Omental fat pad (tissue), 4 donors: Measurements from ENCODE around the gene PNPLA7. TPM values are rescaled to one million over a fixed set of nuclear protein-coding genes. Genes with fewer than 3 reads are reported as not detected.

Experiments
- ATAC-seq: fragments of 150-250 bp; one replicate; pipeline ENCODE4 v1.9.1; 2016; ENCODE audit warnings: mild to moderate bottlenecking, moderate library complexity; ENCODE audit not compliant: low FRiP score
- DNase-seq: peaks from one replicate; pipeline ENCODE4 v3.0.0-alpha.2; 2019; ENCODE audit warnings: low spot score
- CTCF ChIP-seq, 3 donors: fragments of 450-650 bp; IDR thresholded peaks; one replicate each; pipeline ENCODE4 v1.5.1; 2016 to 2017; ENCODE audit warnings: antibody characterized with exemption in 3 of 3, mild to moderate bottlenecking in 3 of 3, moderate library complexity in 2 of 3
- total RNA-seq, 4 donors: library from RNA; depleted of rRNA; stranded (reverse); fragments of >200 nt; gene quantifications; one replicate each; pipeline ENCODE4 v1.1.0, GENCODE V29; 2016

PNPLA7 gene
- total RNA-seq, 4 donors from 2014 or later = 7.1 to 23.1 (median 13.9) TPM

GRCh38 chr9:137478613-137478961, 71.6 kb downstream of the PNPLA7 start:
- ATAC-seq (no peak), DNase-seq (no peak)
- TF ChIP-seq CTCF (IDR thresholded peaks at IDR 0.05) = no peak

GRCh38 chr9:137477778-137478612, 72.2 kb downstream of the PNPLA7 start:
- ATAC-seq = no peak
- TF ChIP-seq CTCF (IDR thresholded peaks at IDR 0.05) = no peak
- no peak for DNase-seq

GRCh38 chr9:137476856-137477255, 73.3 kb downstream of the PNPLA7 start:
- ATAC-seq = no peak
- DNase-seq = no peak
- TF ChIP-seq CTCF (IDR thresholded peaks at IDR 0.05) = no peak

DNA sequence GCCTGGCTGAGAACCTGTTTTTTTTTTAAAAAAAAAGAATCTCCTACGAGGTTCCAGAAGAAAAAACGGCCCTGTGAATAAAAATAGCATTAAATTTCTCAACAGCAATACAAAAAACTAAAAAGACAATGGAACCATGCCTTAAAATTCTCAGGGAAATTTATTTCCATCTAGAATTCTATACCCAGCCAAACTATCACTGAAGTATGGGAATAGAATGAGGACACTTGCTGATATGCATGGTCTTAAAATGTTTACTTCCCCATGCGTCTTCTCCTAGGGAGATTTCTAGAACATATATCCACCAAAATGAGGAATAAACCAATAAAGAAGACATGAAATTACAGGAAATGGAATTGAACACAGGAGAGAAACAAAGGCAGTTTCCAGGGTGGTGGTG, 74.5 kb downstream of the PNPLA7 start:
- TF ChIP-seq CTCF (IDR thresholded peaks at IDR 0.05) = no peak
- no peak for DNase-seq
- ATAC-seq = no peak

DNA sequence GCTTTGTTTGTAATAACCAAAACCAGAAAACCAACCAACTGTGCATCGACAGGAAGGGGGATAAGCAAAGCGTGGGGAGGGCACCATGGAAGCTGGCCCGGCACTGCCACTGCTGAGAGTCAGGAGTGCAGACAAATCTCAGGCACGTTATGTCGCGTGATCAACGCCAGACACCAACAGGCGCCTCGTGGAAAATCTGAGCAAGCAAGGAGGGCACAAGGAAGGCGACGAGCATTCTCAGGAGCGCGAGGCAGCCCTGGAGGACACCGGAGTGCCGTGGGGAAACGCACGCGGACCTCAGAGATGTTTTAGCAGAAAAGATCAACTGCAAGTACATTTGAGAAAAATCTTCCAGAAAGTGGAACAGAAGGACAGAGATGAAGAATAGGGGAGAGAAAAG, 75.9 kb downstream of the PNPLA7 start:
- ATAC-seq = no peak
- TF ChIP-seq CTCF (IDR thresholded peaks at IDR 0.05) = no peak

DNA sequence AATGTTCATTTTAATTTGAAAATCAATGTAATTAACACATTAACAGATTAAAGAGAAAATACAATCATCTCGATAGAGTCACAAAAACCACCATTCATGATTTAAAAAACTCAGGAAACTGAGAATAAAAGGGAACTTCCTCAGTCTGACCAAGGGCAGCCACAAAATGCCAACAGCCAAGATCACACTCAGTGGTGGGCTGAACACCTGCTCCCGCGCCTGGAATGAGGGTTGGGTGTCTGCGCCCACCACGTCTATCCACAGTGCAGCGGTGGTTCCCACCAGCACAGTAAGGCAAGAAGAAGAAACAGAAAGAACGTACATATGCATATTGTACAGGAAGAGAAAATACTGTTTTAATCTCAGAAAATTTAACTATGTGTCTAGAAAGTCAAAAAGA, 79.4 kb downstream of the PNPLA7 start:
- DNase-seq (no peak), ATAC-seq (no peak)
- no peak for TF ChIP-seq CTCF (IDR thresholded peaks at IDR 0.05)

More for the DNA sequence above, 75.9 kb downstream of the PNPLA7 start:
- no peak for DNase-seq

DNA sequence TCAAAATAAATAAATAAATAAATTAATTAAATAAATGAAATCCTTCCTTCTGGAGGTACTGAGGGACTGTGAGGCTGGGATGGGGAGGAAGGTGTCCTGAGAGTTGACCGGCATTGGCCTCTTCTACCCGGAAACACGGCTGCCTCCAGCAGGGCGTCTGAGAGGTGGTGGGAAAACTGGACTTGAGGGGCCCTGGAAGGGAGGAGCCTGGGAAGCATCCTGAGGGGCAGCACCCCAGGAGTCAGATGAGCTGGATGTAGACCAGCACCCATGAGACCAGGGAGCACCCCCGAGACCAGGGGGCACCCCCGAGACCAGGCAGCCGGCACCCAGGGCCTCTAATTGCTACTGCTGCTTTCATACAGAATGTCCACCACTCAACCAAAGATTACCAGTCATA, 82.3 kb downstream of the PNPLA7 start:
- TF ChIP-seq CTCF (IDR thresholded peaks at IDR 0.05) = no peak
- ATAC-seq (no peak), DNase-seq (no peak)
